Measurements from ENCODE around the gene AGTRAP. TPM values are rescaled to one million over a fixed set of nuclear protein-coding genes. Genes with fewer than 3 reads are reported as not detected.
A peak's percentile ranks its signal among the peaks of the same experiment; 100 is the strongest.

Gene AGTRAP
- total and polyA plus RNA-seq, 9 of the 15 experiments (the other 6 are each of a cell fraction or from before 2014, with no cell fraction given) = 26.8 to 105 (median 57.5) TPM

GRCh38 chr1:11719313-11720032 lies 16.5 kb upstream of the AGTRAP start (continued):
- TF ChIP-seq NR2C1 (IDR thresholded peaks at IDR 0.05) = no peak
- no peak for TF ChIP-seq NR2C1 (tag; IDR thresholded peaks at IDR 0.05)
- no peak for TF ChIP-seq ERF (CRISPR knock-in tag; IDR thresholded peaks at IDR 0.05)
- no peak for TF ChIP-seq ZNF695 (CRISPR knock-in tag; IDR thresholded peaks at IDR 0.05)
- TF ChIP-seq, protein P1, sequence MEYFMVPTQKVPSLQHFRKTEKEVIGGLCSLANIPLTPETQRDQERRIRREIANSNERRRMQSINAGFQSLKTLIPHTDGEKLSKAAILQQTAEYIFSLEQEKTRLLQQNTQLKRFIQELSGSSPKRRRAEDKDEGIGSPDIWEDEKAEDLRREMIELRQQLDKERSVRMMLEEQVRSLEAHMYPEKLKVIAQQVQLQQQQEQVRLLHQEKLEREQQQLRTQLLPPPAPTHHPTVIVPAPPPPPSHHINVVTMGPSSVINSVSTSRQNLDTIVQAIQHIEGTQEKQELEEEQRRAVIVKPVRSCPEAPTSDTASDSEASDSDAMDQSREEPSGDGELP (CRISPR knock-in tag; IDR thresholded peaks at IDR 0.05; ENCODE audit: borderline replicate concordance) = peak; percentile 77
- peak; percentile 50 for TF ChIP-seq RBFOX2 (IDR thresholded peaks at IDR 0.05; ENCODE audit: low read depth, low read length)
- TF ChIP-seq SPI1 (IDR thresholded peaks at IDR 0.05; ENCODE audit: borderline replicate concordance, low read depth, low read length) = no peak
- peak in 1 of 2 experiments; percentile 60; a peak in 1 of 3 replicates for TF ChIP-seq CBX3 (IDR thresholded peaks at IDR 0.05; ENCODE audit: borderline replicate concordance in 1 of 2, low read length in 2 of 2)
- TF ChIP-seq ZNF592 (IDR thresholded peaks at IDR 0.05) = no peak
- TF ChIP-seq ZBTB7A (IDR thresholded peaks at IDR 0.05; ENCODE audit: borderline replicate concordance, control insufficient read depth, low read depth, low read length) = no peak
- TF ChIP-seq, protein P2, sequence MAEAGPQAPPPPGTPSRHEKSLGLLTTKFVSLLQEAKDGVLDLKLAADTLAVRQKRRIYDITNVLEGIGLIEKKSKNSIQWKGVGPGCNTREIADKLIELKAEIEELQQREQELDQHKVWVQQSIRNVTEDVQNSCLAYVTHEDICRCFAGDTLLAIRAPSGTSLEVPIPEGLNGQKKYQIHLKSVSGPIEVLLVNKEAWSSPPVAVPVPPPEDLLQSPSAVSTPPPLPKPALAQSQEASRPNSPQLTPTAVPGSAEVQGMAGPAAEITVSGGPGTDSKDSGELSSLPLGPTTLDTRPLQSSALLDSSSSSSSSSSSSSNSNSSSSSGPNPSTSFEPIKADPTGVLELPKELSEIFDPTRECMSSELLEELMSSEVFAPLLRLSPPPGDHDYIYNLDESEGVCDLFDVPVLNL (CRISPR knock-in tag; IDR thresholded peaks at IDR 0.05; ENCODE audit: low read depth) = no peak
- TF ChIP-seq NCOA1 (IDR thresholded peaks at IDR 0.05; ENCODE audit: low read depth) = no peak
- no peak for TF ChIP-seq CBX8 (IDR thresholded peaks at IDR 0.05; ENCODE audit: borderline replicate concordance, extremely low read depth, low read depth, low read length, poor library complexity, severe bottlenecking)
- 0 out of 2 replicates have a peak, but pooled peaks have one; percentile 27 for TF ChIP-seq SOX6 (IDR thresholded peaks at IDR 0.05)
- TF ChIP-seq ZFPM2 (CRISPR knock-in tag; IDR thresholded peaks at IDR 0.05) = no peak
- no peak for TF ChIP-seq CEBPB (tag; IDR thresholded peaks at IDR 0.05)
- peak; percentile 39; the same call in 1 of the 2 replicates for TF ChIP-seq JUND (IDR thresholded peaks at IDR 0.05; ENCODE audit: borderline replicate concordance, low read depth, low read length)
- no peak for TF ChIP-seq JUND (tag; IDR thresholded peaks at IDR 0.05; ENCODE audit: borderline replicate concordance, low read depth, low read length)
- no peak for TF ChIP-seq ZNF436 (CRISPR knock-in tag; IDR thresholded peaks at IDR 0.05)
- no peak for TF ChIP-seq MLX (CRISPR knock-in tag; conservative IDR thresholded peaks at IDR 0.05)
